Muscle of leg (tissue), 11 donors: ENCODE measurements around the gene LRMDA. TPM values are rescaled to one million over a fixed set of nuclear protein-coding genes. Genes with fewer than 3 reads are reported as not detected.
A peak's percentile ranks its signal among the peaks of the same experiment; 100 is the strongest.

Source experiments
- DNase-seq: peaks from one replicate; pipeline ENCODE4 v3.0.0; 2013
- H3K27ac ChIP-seq: one replicate; pipeline ENCODE4 v1.5.1; 2013; ENCODE audit warnings: mild to moderate bottlenecking, low read length, control low read depth
- H3K27me3 ChIP-seq: one replicate; pipeline ENCODE4 v1.6.1; 2013; ENCODE audit warnings: low read length; ENCODE audit not compliant: control insufficient read depth, insufficient read depth
- H3K36me3 ChIP-seq: one replicate; pipeline ENCODE4 v1.6.1; 2013; ENCODE audit warnings: low read length; ENCODE audit not compliant: control insufficient read depth, insufficient read depth
- H3K4me1 ChIP-seq: one replicate; pipeline ENCODE4 v1.6.1; 2013; ENCODE audit warnings: low read length; ENCODE audit not compliant: control insufficient read depth, insufficient read depth
- H3K4me3 ChIP-seq: one replicate; pipeline ENCODE4 v1.5.1; 2013; ENCODE audit warnings: low read length, control low read depth
- H3K9me3 ChIP-seq: replicated peaks from 2 replicates; pipeline ENCODE4 v1.6.1; 2013; ENCODE audit warnings: low read depth, low read length; ENCODE audit not compliant: control insufficient read depth
- WGBS: methylation state at CpG from one replicate; pipeline ENCODE4 v1.1.5; 2013; ENCODE audit warnings: missing lambda C conversion rate; ENCODE audit not compliant: insufficient coverage; 5-methylcytosine and 5-hydroxymethylcytosine counted together
- polyA plus RNA-seq, 8 donors: library from polyadenylated mRNA; unstranded; fragments of 120-200 nt; gene quantifications; one replicate each; pipeline versions ENCODE4 v1.2.1 to v1.2.3, GENCODE V29; 2013; ENCODE audit warnings: inconsistent platforms in 1 of 8, low replicate concordance in 1 of 8; ENCODE audit not compliant: insufficient read length in 8 of 8, insufficient read depth in 1 of 8
- total RNA-seq: library from RNA; stranded (reverse); fragments of 120-200 nt; gene quantifications from one replicate; pipeline ENCODE4 v1.2.4, GENCODE V29; 2013

LRMDA gene
- total and polyA plus RNA-seq, 9 donors, result 4.8 to 7.9 (median 5.7) TPM

- Histone ChIP-seq H3K9me3 (peaks cover 24% of the 10 kb centered on the region), H3K27ac (no peak overlapping the region), H3K27me3 (no peaks in the 10 kb centered on the region), H3K4me1 (no peaks in the 10 kb centered on the region), H3K4me3 (no peak overlapping the region), H3K36me3 (no peaks in the 10 kb centered on the region)
- no peak for DNase-seq
- no CpG with 5 or more reads among the region's 1 CpG for WGBS
These were observed 138.1 kb downstream of the LRMDA start for GRCh38 chr10:75569506-75569905.

- DNase-seq, result no peak
- Histone ChIP-seq H3K9me3 (peaks cover 42% of the 10 kb centered on the region), H3K27me3 (no peaks in the 10 kb centered on the region), H3K36me3 (no peaks in the 10 kb centered on the region), H3K4me3 (no peak overlapping the region), H3K27ac (no peak overlapping the region), H3K4me1 (no peaks in the 10 kb centered on the region)
- no CpG with 5 or more reads among the region's 2 CpGs for WGBS
These were observed 141.1 kb downstream of the LRMDA start for GRCh38 chr10:75572478-75572877.

GRCh38 chr10:75575940-75576339, 144.5 kb downstream of the LRMDA start:
- 33% methylated on average over 3 of the region's 4 CpGs for WGBS
- DNase-seq, result no peak
- Histone ChIP-seq H3K9me3 (peaks cover 42% of the 10 kb centered on the region), H3K4me3 (no peak overlapping the region), H3K4me1 (no peaks in the 10 kb centered on the region), H3K27ac (no peak overlapping the region), H3K36me3 (no peaks in the 10 kb centered on the region), H3K27me3 (no peaks in the 10 kb centered on the region)

- no peak for DNase-seq
- Histone ChIP-seq H3K36me3 (no peaks in the 10 kb centered on the region), H3K9me3 (peaks cover 11% of the 10 kb centered on the region), H3K27ac (no peak overlapping the region), H3K4me1 (no peaks in the 10 kb centered on the region), H3K27me3 (no peaks in the 10 kb centered on the region), H3K4me3 (no peak overlapping the region)
- WGBS, result no CpG with 5 or more reads among the region's 1 CpG
These were observed 150.7 kb downstream of the LRMDA start for GRCh38 chr10:75582102-75582501.

- H3K9me3 ChIP-seq, result peaks cover 9% of the 10 kb centered on the region
- no peak overlapping the region for H3K27ac ChIP-seq
- H3K36me3 ChIP-seq, result no peaks in the 10 kb centered on the region
- DNase-seq, result no peak
- WGBS, result no CpG with 5 or more reads among the region's 1 CpG
- H3K4me1 ChIP-seq, result no peaks in the 10 kb centered on the region
- no peaks in the 10 kb centered on the region for H3K27me3 ChIP-seq
- H3K4me3 ChIP-seq, result no peak overlapping the region
These were observed 153.9 kb downstream of the LRMDA start for GRCh38 chr10:75585294-75585693.

- no CpG with 5 or more reads among the region's 1 CpG for WGBS
- peaks cover 7% of the 10 kb centered on the region for H3K9me3 ChIP-seq
- DNase-seq, result no peak
- H3K4me3 ChIP-seq, result no peak overlapping the region
- H3K36me3 ChIP-seq, result no peaks in the 10 kb centered on the region
- H3K27ac ChIP-seq, result no peak overlapping the region
- no peaks in the 10 kb centered on the region for H3K27me3 ChIP-seq
- peaks cover under 1% of the 10 kb centered on the region for H3K4me1 ChIP-seq
These were observed 155.4 kb downstream of the LRMDA start for GRCh38 chr10:75586814-75587213.

GRCh38 chr10:75588031-75588430, 156.6 kb downstream of the LRMDA start:
- no CpG with 5 or more reads among the region's 1 CpG for WGBS
- DNase-seq, result no peak
- Histone ChIP-seq H3K27me3 (peaks cover 2% of the 10 kb centered on the region), H3K4me3 (no peak overlapping the region), H3K36me3 (no peaks in the 10 kb centered on the region), H3K4me1 (peaks cover 7% of the 10 kb centered on the region), H3K27ac (no peak overlapping the region), H3K9me3 (no peaks in the 10 kb centered on the region)

- no peaks in the 10 kb centered on the region for H3K9me3 ChIP-seq
- no CpG with 5 or more reads among the region's 3 CpGs for WGBS
These were observed 158.7 kb downstream of the LRMDA start for GRCh38 chr10:75589895-75590654.

GRCh38 chr10:75592151-75592787, 160.8 kb downstream of the LRMDA start:
- H3K27me3 ChIP-seq, result peaks cover 2% of the 10 kb centered on the region
- peak overlapping the region; percentile 44 for H3K27ac ChIP-seq
- H3K4me3 ChIP-seq, result no peak overlapping the region

More at GRCh38 chr10:75589895-75590654, 158.7 kb downstream of the LRMDA start:
- Histone ChIP-seq H3K27me3 (peaks cover 2% of the 10 kb centered on the region), H3K36me3 (no peaks in the 10 kb centered on the region), H3K4me3 (no peak overlapping the region), H3K4me1 (peaks cover 7% of the 10 kb centered on the region), H3K27ac (no peak overlapping the region)
- DNase-seq, result no peak

GRCh38 chr10:75592791-75593643, 161.6 kb downstream of the LRMDA start:
- H3K27ac ChIP-seq, result peak overlapping the region; percentile 47
- no peak overlapping the region for H3K4me3 ChIP-seq
- no peaks in the 10 kb centered on the region for H3K36me3 ChIP-seq
- no peaks in the 10 kb centered on the region for H3K9me3 ChIP-seq
- 18% methylated on average over 5 of the region's 8 CpGs for WGBS
- peak; percentile 73 for DNase-seq
- peaks cover 2% of the 10 kb centered on the region for H3K27me3 ChIP-seq
- peaks cover 7% of the 10 kb centered on the region for H3K4me1 ChIP-seq

More at GRCh38 chr10:75592151-75592787, 160.8 kb downstream of the LRMDA start:
- H3K4me1 ChIP-seq, result peaks cover 7% of the 10 kb centered on the region
- 65% methylated on average over 16 of the region's 31 CpGs for WGBS
- no peaks in the 10 kb centered on the region for H3K9me3 ChIP-seq
- H3K36me3 ChIP-seq, result no peaks in the 10 kb centered on the region
- DNase-seq, result no peak
